K562 (cell line): ENCODE measurements around the gene FAM89B. TPM values are rescaled to one million over a fixed set of nuclear protein-coding genes. Genes with fewer than 3 reads are reported as not detected.
"Not testable (repeated sequence)": the region's sequence is repeated elsewhere in the genome, so short reads cannot be mapped to it uniquely, and the experiment has no call there.

Source experiments
- ATF1 ChIP-seq, 2 experiments: fragments of 450-650 bp in 1 of 2; IDR thresholded peaks; 2 replicates each; pipeline ENCODE4 v1.6.1; 2016; ENCODE audit warnings: missing compliant biosample characterization in 1 of 2, missing genetic modification characterization in 1 of 2
- CBFA2T3 ChIP-seq: fragments of 450-650 bp; IDR thresholded peaks from 2 replicates; pipeline ENCODE4 v1.6.1; 2017
- CREM ChIP-seq: IDR thresholded peaks from 2 replicates; pipeline ENCODE4 v1.6.1; 2014; ENCODE audit warnings: antibody characterized with exemption, low read depth
- CXXC5 ChIP-seq: fragments of 250-450 bp; sonication (Bioruptor Pico); IDR thresholded peaks from 2 replicates; pipeline ENCODE4 v1.8.0; 2022; ENCODE audit warnings: inconsistent platforms, mild to moderate bottlenecking, moderate library complexity
- E2F5 ChIP-seq: sonication (generic); formaldehyde crosslinking; IDR thresholded peaks from 2 replicates; pipeline ENCODE4 v1.8.0; 2022; ENCODE audit warnings: mild to moderate bottlenecking, missing genetic modification reagents
- EGR1 ChIP-seq: fragments of 450-650 bp; conservative IDR thresholded peaks from 2 replicates; pipeline ENCODE4 v1.6.1; 2017; ENCODE audit warnings: mild to moderate bottlenecking
- ELF4 ChIP-seq: fragments of 450-650 bp; formaldehyde crosslinking; IDR thresholded peaks from 2 replicates; pipeline ENCODE4 v1.4.0; 2022; ENCODE audit warnings: missing genetic modification characterization
- ESRRA ChIP-seq: fragments of 450-650 bp; IDR thresholded peaks from 2 replicates; pipeline ENCODE4 v1.6.1; 2014; ENCODE audit warnings: low read depth, mild to moderate bottlenecking, moderate library complexity, borderline replicate concordance
- HINFP ChIP-seq: fragments of 450-650 bp; conservative IDR thresholded peaks from 2 replicates; pipeline ENCODE4 v1.6.1; 2016; ENCODE audit warnings: missing genetic modification characterization, low read depth, mild to moderate bottlenecking, control low read depth, missing compliant biosample characterization
- L3MBTL2 ChIP-seq: fragments of 450-650 bp; IDR thresholded peaks from 2 replicates; pipeline ENCODE4 v1.6.1; 2016; ENCODE audit warnings: mild to moderate bottlenecking, moderate library complexity
- LEF1 ChIP-seq: fragments of 450-650 bp; IDR thresholded peaks from 2 replicates; pipeline ENCODE4 v1.6.1; 2016; ENCODE audit warnings: mild to moderate bottlenecking
- NR4A1 ChIP-seq, 2 experiments: fragments of 250-450 bp in 1 of 2; fragments of 450-650 bp in 1 of 2; sonication (Bioruptor Pico) in 1 of 2; IDR thresholded peaks; 2 replicates each; pipeline versions ENCODE4 v1.4.0 to v1.6.1; 2016 to 2020; ENCODE audit warnings: mild to moderate bottlenecking in 2 of 2, missing compliant biosample characterization in 1 of 2, missing genetic modification characterization in 1 of 2, moderate library complexity in 1 of 2
- RNF2 ChIP-seq: sonication (generic); IDR thresholded peaks from 2 replicates; pipeline ENCODE4 v1.6.1; 2016
- SMARCA4 ChIP-seq: fragments of 450-650 bp; IDR thresholded peaks from 2 replicates; pipeline ENCODE4 v1.6.1; 2016
- SOX6 ChIP-seq: fragments of 450-650 bp; IDR thresholded peaks from 2 replicates; pipeline ENCODE4 v1.6.1; 2014; ENCODE audit warnings: mild to moderate bottlenecking
- SP1 ChIP-seq: sonication (generic); formaldehyde crosslinking; IDR thresholded peaks from 2 replicates; pipeline ENCODE4 v1.8.1; 2022; ENCODE audit warnings: mild to moderate bottlenecking, missing genetic modification reagents
- TCF3 ChIP-seq: sonication (generic); formaldehyde crosslinking; IDR thresholded peaks from 2 replicates; pipeline ENCODE4 v1.4.0; 2020; ENCODE audit warnings: mild to moderate bottlenecking, missing genetic modification reagents
- VEZF1 ChIP-seq: fragments of 200-800 bp; sonication (Bioruptor generic); IDR thresholded peaks from 2 replicates; pipeline ENCODE4 v1.6.1; 2017; ENCODE audit warnings: missing genetic modification characterization, missing compliant biosample characterization
- ZFX ChIP-seq: sonication (generic); formaldehyde crosslinking; IDR thresholded peaks from 2 replicates; pipeline ENCODE4 v1.8.0; 2022; ENCODE audit warnings: mild to moderate bottlenecking, missing genetic modification reagents, moderate library complexity
- ZNF639 ChIP-seq, 2 experiments: fragments of 200-800 bp in 1 of 2; sonication (Bioruptor generic) in 1 of 2; sonication (generic) in 1 of 2; formaldehyde crosslinking in 1 of 2; IDR thresholded peaks in 1 of 2; conservative IDR thresholded peaks in 1 of 2; 2 replicates each; pipeline versions ENCODE4 v1.5.0 to v1.6.1; 2016 to 2020; ENCODE audit warnings: missing compliant biosample characterization in 1 of 2, missing genetic modification characterization in 1 of 2, missing genetic modification reagents in 1 of 2
- polyA plus RNA-seq, 8 experiments: library from polyadenylated mRNA; depleted of rRNA in 4 of 8; stranded (reverse) in 5 of 8; unstranded in 3 of 8; fragments of >200 nt; fragmentation: Nextera tagmentation in 2 of 8; fragmentation: Illumina TruSeq in 1 of 8; extraction: Ambion mirVana in 2 of 8; extraction: Trizol in 1 of 8; gene quantifications; 2 replicates each; pipeline versions ENCODE4 v1.2.1 to v1.2.3, GENCODE V29; 2011 to 2014; ENCODE audit warnings: inconsistent platforms in 1 of 8, missing spikeins in 1 of 8
- total RNA-seq, 7 experiments: library from RNA; depleted of rRNA in 6 of 7; stranded (reverse); fragments of >200 nt in 6 of 7; fragmentation: Illumina TruSeq in 2 of 7; extraction: Trizol in 2 of 7; gene quantifications; 2 replicates each; pipeline versions ENCODE4 v1.2.1 to v1.2.3, GENCODE V29; 2011 to 2021; ENCODE audit warnings: low replicate concordance in 1 of 7

The FAM89B gene
- total and polyA plus RNA-seq, 9 of the 15 experiments (the other 6 are each of a cell fraction or from before 2014, with no cell fraction given) = 0.32 to 27.6 (median 11.9) TPM

GRCh38 chr11:65522718-65523630 lies 49.4 kb upstream of the FAM89B start (continued):
- peak; percentile 35 for TF ChIP-seq VEZF1 (CRISPR knock-in tag)
- peak; percentile 51; the same call in 1 of the 2 replicates for TF ChIP-seq SOX6
- 0 out of 2 replicates have a peak, but pooled peaks have one; percentile 12 for TF ChIP-seq E2F5 (CRISPR knock-in tag)
- peak; percentile 56; the same call in 1 of the 2 replicates for TF ChIP-seq SP1
- peak; percentile 42 for TF ChIP-seq CREM
- not testable (repeated sequence) for TF ChIP-seq ATF1, NR4A1 (CRISPR knock-in tag; IDR thresholded peaks at IDR 0.05)
- TF ChIP-seq ATF1 (tag; IDR thresholded peaks at IDR 0.05) = peak; percentile 35; the same call in 1 of the 2 replicates
- TF ChIP-seq CBFA2T3 = peak; percentile 51
- 0 out of 2 replicates have a peak, but pooled peaks have one; percentile 2 for TF ChIP-seq ZFX (CRISPR knock-in tag)
- TF ChIP-seq ZNF639 (CRISPR knock-in tag; conservative IDR thresholded peaks at IDR 0.05 in 1 of 2, IDR thresholded peaks at IDR 0.05 in 1 of 2) = 0 out of 4 replicates have a peak, but pooled peaks of 1 of the 2 experiments have one; percentile 27
- TF ChIP-seq EGR1 = peak; percentile 84
- peak; percentile 16; the same call in 1 of the 2 replicates for TF ChIP-seq LEF1
- 0 out of 2 replicates have a peak, but pooled peaks have one; percentile 16 for TF ChIP-seq L3MBTL2
- TF ChIP-seq CXXC5 (CRISPR knock-in tag) = peak; percentile 22; the same call in 1 of the 2 replicates
- 0 out of 2 replicates have a peak, but pooled peaks have one; percentile 30 for TF ChIP-seq RNF2
- TF ChIP-seq ELF4 = 0 out of 2 replicates have a peak, but pooled peaks have one; percentile 12
- TF ChIP-seq SMARCA4 = peak; percentile 51; the same call in 1 of the 2 replicates
- peak; percentile 66; the same call in 1 of the 2 replicates for TF ChIP-seq ESRRA
- 0 out of 2 replicates have a peak, but pooled peaks have one; percentile 26 for TF ChIP-seq NR4A1 (tag; IDR thresholded peaks at IDR 0.05)
- TF ChIP-seq HINFP = 0 out of 2 replicates have a peak, but pooled peaks have one; percentile 24
- 0 out of 2 replicates have a peak, but pooled peaks have one; percentile 35 for TF ChIP-seq TCF3 (CRISPR knock-in tag)
